ENCODE measurements around the gene TACR1. TPM values are rescaled to one million over a fixed set of nuclear protein-coding genes. Genes with fewer than 3 reads are reported as not detected.

TACR1 gene
- total RNA-seq, 1 donor from 2014 or later: not detected

Other genes starting within 250 kb of the TACR1 start
- 33.9 and 50.2 TPM in 2 replicates for gene POLE4, start 240.9 kb downstream of the TACR1 start, total RNA-seq